GM08714 (cell line): ENCODE results near the gene SIK2.

Experiments
- H3K4me3 ChIP-seq: fragments of 200-500 bp; sonication (Bioruptor generic); 2 replicates; pipeline ENCODE4 v1.5.1; 2014; ENCODE audit warnings: mild to moderate bottlenecking, low read length, inconsistent platforms
- ZNF274 ChIP-seq: IDR thresholded peaks from 2 replicates; pipeline ENCODE4 v1.6.1; 2012; ENCODE audit warnings: mild to moderate bottlenecking, low read depth, low read length

The SIK2 gene

GRCh38 chr11:111572581-111572980, 29.7 kb upstream of the SIK2 start:
- TF ChIP-seq ZNF274 = no peak
- H3K4me3 ChIP-seq = no peak overlapping the region

DNA sequence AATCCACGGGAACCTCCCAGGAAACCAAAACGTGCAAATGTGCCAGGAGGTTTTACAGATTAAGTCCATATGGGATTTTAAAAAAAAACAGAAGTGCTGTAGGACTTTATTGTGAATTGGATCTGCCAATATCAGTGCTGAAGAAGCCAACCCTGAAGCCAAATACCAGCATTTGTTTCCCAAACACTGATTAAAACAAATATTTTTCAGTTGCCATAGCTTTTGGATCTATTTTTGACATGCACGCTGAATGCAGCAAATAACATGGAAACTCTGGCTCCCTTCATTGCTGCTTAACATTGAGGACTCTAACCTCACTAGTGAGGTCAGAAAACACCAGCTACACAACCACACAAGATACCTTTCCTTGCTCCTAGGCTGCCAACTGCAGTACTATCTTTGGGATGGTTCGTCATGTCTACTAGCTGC, 28.4 kb upstream of the SIK2 start:
- no peak for TF ChIP-seq ZNF274
- no peak overlapping the region for H3K4me3 ChIP-seq

- no peak overlapping the region for H3K4me3 ChIP-seq
- no peak for TF ChIP-seq ZNF274
Measured at GRCh38 chr11:111574373-111575225, 27.6 kb upstream of the SIK2 start.

- H3K4me3 ChIP-seq = no peak overlapping the region
- no peak for TF ChIP-seq ZNF274
Measured at GRCh38 chr11:111575740-111576139, 26.5 kb upstream of the SIK2 start.

- TF ChIP-seq ZNF274 = no peak
- H3K4me3 ChIP-seq = no peak overlapping the region
Measured at GRCh38 chr11:111577821-111578220, 24.4 kb upstream of the SIK2 start.

DNA sequence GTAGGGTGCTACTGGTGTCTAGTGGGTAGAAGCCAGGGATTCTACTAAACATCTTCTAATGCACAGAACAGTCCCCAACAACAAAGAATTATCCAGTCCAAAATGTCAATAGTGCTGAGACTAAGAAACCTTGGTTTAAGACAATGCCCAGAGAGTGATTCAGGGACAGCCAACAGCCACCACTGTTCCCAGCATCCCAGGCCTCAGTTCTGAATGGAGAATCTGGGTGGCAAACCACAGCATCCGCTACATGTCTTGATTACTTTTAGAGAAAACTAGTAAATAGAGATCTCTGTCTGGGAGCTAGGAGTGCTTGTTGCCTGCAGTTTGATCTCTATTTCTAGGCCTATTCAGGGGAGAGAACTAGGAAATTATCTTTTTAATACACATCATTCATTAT, 20.9 kb upstream of the SIK2 start:
- TF ChIP-seq ZNF274 = no peak
- no peak overlapping the region for H3K4me3 ChIP-seq

DNA sequence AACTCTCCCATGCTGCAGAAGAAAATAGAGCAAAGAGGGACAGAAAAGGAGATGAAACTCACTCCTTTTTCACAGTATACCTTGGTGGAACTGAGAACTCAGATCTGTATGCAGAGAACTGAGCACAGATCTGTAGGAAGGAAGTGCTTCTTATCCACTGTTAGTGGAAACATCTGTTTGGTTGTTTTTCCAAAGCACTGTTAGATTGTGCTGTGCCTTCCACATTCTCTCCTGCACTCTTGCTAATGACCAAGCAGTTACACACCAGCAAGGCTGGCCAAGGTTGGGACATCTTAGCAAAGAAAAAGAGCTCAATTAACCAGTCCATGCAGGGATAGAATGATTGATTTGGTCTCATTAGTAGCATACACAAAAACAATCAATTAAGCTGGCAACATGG, 20.1 kb upstream of the SIK2 start:
- H3K4me3 ChIP-seq = no peak overlapping the region
- no peak for TF ChIP-seq ZNF274

GRCh38 chr11:111582881-111583280, 19.4 kb upstream of the SIK2 start:
- no peak overlapping the region for H3K4me3 ChIP-seq
- TF ChIP-seq ZNF274 = no peak

DNA sequence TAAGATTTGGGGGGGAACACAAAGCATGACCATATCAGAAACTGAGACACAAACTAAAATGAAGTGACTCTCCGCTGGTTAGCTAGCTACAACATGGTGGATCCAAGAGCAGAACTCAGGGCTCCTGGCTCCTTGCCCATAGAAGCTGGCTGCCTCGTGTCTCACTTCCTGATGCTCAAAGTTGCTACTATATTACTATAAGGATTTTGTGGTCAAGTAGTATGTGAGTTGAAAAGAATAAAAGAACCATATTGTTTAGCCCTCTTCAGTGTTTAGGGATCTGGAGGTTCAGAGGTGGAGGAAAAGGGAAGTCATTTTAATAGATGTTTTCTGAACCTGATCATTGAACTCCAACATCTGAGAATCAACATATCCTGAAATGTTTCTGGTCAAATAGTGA, 16.9 kb upstream of the SIK2 start:
- no peak for TF ChIP-seq ZNF274
- no peak overlapping the region for H3K4me3 ChIP-seq

GRCh38 chr11:111586388-111586831, 15.8 kb upstream of the SIK2 start:
- no peak overlapping the region for H3K4me3 ChIP-seq
- TF ChIP-seq ZNF274 = no peak

DNA sequence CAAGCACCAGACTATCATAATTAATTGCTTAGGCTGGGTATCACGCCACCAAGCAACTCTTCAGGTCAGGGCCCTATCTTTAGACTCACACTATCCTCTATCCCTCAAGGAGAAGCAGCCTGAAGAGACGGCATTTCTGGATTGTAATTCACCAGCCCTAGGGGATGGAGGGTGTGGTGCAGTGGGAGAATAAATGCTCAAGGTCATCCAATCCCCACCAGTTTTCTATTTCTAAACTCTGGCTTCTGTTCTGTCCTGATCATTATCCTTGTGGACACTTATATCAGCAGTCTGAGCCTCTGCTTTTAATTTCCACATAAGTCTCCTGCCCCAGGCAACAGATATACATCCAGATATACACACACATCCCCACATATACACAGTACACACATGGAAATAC, 13.1 kb upstream of the SIK2 start:
- H3K4me3 ChIP-seq = no peak overlapping the region
- no peak for TF ChIP-seq ZNF274

GRCh38 chr11:111589886-111590499, 12.3 kb upstream of the SIK2 start:
- no peak overlapping the region for H3K4me3 ChIP-seq
- no peak for TF ChIP-seq ZNF274

- TF ChIP-seq ZNF274 = no peak
Measured at GRCh38 chr11:111591187-111591960, 10.9 kb upstream of the SIK2 start.

GRCh38 chr11:111592491-111592890, 9.8 kb upstream of the SIK2 start:
- no peak overlapping the region for H3K4me3 ChIP-seq
- TF ChIP-seq ZNF274 = no peak

More at GRCh38 chr11:111591187-111591960, 10.9 kb upstream of the SIK2 start:
- no peak overlapping the region for H3K4me3 ChIP-seq
